Hepatocyte (in vitro differentiated cells): Measurements from ENCODE around the gene SLC6A20.

Experiments
- CTCF ChIP-seq: fragments of 200-600 bp; sonication (generic); IDR thresholded peaks from 2 replicates; pipeline ENCODE4 v1.5.1; 2016; ENCODE audit warnings: antibody characterized with exemption, mild to moderate bottlenecking; ENCODE audit not compliant: poor library complexity
- EZH2phosphoT487 ChIP-seq: fragments of 200-600 bp; sonication (generic); IDR thresholded peaks from one replicate; pipeline ENCODE4 v1.6.1; 2018; ENCODE audit warnings: antibody characterized with exemption, mild to moderate bottlenecking, low read depth, moderate library complexity; ENCODE audit not compliant: unreplicated experiment, severe bottlenecking

GRCh38 chr3:45771166-45771775 is 25.1 kb downstream of the SLC6A20 start:
- TF ChIP-seq CTCF (no peak), EZH2phosphoT487 (no peak)
